AG04450 (cell line): ENCODE data around the gene EZR. TPM values are rescaled to one million over a fixed set of nuclear protein-coding genes. Genes with fewer than 3 reads are reported as not detected.

ENCODE experiments used
- CTCF ChIA-PET: fragments of 300-600, 350-600 bp; formaldehyde crosslinking; extraction: SDS; loops from one replicate; lab custom pipeline; 2022; ENCODE audit warnings: antibody characterized with exemption, inconsistent platforms; lab: Charles Lee
- POLR2A ChIA-PET: fragments of 350-600 bp; formaldehyde crosslinking; extraction: SDS; loops from one replicate; lab custom pipeline; 2021; ENCODE audit warnings: antibody characterized with exemption, inconsistent platforms; lab: Yijun Ruan, JAX
- DNase-seq: peaks from one replicate; pipeline ENCODE4 v3.0.0-alpha.2; 2011; ENCODE audit warnings: low read depth, low spot score
- H3K27ac ChIP-seq: one replicate; pipeline ENCODE4 v1.5.1; 2012; ENCODE audit warnings: low read depth, low read length, control low read depth
- H3K27me3 ChIP-seq: one replicate; pipeline ENCODE4 v1.6.0; 2012; ENCODE audit warnings: low read length; ENCODE audit not compliant: control insufficient read depth, insufficient read depth
- H3K4me3 ChIP-seq: 2 replicates; pipeline ENCODE4 v1.5.1; 2011; ENCODE audit warnings: mild to moderate bottlenecking, low read depth, low read length, control low read depth
- H3K9me3 ChIP-seq: 2 replicates; pipeline ENCODE4 v1.5.1; 2012; ENCODE audit warnings: low read length; ENCODE audit not compliant: control insufficient read depth, insufficient read depth
- CTCF ChIP-seq: IDR thresholded peaks from 2 replicates; pipeline ENCODE4 v1.5.1; 2011; ENCODE audit warnings: low read depth, low read length, control low read depth, inconsistent platforms
- polyA plus RNA-seq: library from polyadenylated mRNA; depleted of rRNA; stranded (reverse); fragments of >200 nt; gene quantifications from 2 replicates; pipeline ENCODE4 v1.2.3, GENCODE V29; 2011

The EZR gene
- polyA plus RNA-seq, 1 experiment: 61.2 TPM

GRCh38 chr6:158766621-158767455 is 52.3 kb downstream of the EZR start:
- H3K27ac ChIP-seq: no peak overlapping the region
- H3K4me3 ChIP-seq: no peak overlapping the region
- POLR2A ChIA-PET: no interaction called here
- DNase-seq: no peak
- CTCF ChIA-PET: interaction anchor here (0.6 kb wide), 1 partner anchor 338 kb away, joined by 3 read pairs; no protein-coding TSS in a partner anchor
- no peak for TF ChIP-seq CTCF
- no peaks in the 10 kb centered on the region for H3K27me3 ChIP-seq
- H3K9me3 ChIP-seq: no peaks in the 10 kb centered on the region

GRCh38 chr6:158765499-158766068 is 53.6 kb downstream of the EZR start:
- no peak for DNase-seq
- no peak for TF ChIP-seq CTCF
- no peak overlapping the region for H3K27ac ChIP-seq
- H3K9me3 ChIP-seq: no peaks in the 10 kb centered on the region
- no peaks in the 10 kb centered on the region for H3K27me3 ChIP-seq
- ChIA-PET POLR2A (interaction anchor here (0.7 kb wide), 1 partner anchor 17 kb away, joined by 4 read pairs; no protein-coding TSS in a partner anchor), CTCF (no interaction called here)
- H3K4me3 ChIP-seq: no peak overlapping the region

GRCh38 chr6:158764926-158765325 is 54.2 kb downstream of the EZR start:
- Histone ChIP-seq H3K27me3 (no peaks in the 10 kb centered on the region), H3K4me3 (no peak overlapping the region), H3K27ac (no peak overlapping the region), H3K9me3 (no peaks in the 10 kb centered on the region)
- ChIA-PET CTCF (no interaction called here), POLR2A (interaction anchor here (0.6 kb wide), 1 partner anchor 59 kb away, joined by 3 read pairs; no protein-coding TSS in a partner anchor)
- no peak for TF ChIP-seq CTCF
- DNase-seq: no peak

GRCh38 chr6:158764183-158764849 is 54.9 kb downstream of the EZR start:
- no peak for DNase-seq
- H3K4me3 ChIP-seq: no peak overlapping the region
- ChIA-PET CTCF (no interaction called here), POLR2A (no interaction called here)
- H3K27me3 ChIP-seq: no peaks in the 10 kb centered on the region
- no peaks in the 10 kb centered on the region for H3K9me3 ChIP-seq
- no peak for TF ChIP-seq CTCF
- H3K27ac ChIP-seq: no peak overlapping the region
